Dedifferentiated amniotic fluid mesenchymal stem cell (primary cell): ENCODE measurements around the gene ABCB7.
"Not testable (repeated sequence)": the region's sequence is repeated elsewhere in the genome, so short reads cannot be mapped to it uniquely, and the experiment has no call there.

ENCODE experiments used
- DNase-seq: peaks from one replicate; pipeline ENCODE4 v3.0.0-alpha.2; 2016; ENCODE audit errors: extremely low spot score

ABCB7 gene

DNA sequence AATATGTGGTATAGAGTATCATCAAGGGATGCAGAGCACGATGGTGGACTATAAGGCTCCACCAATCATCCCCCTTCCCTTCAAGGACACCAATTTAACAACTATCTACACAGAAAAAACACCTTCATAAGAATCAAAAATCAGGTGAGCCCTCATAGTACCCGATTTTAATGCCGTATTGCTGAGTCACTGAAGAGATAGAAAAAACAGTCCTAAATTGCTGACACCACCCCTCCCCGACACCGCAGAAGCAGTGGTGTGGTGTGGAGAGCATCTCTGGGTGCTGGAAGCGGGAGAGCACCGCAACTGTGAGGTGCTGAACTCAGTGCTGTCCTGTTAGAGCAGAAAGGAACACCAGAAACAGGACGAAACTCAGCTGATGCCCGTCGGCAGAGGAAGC is 49.3 kb downstream of the ABCB7 start:
- DNase-seq, result no peak

DNA sequence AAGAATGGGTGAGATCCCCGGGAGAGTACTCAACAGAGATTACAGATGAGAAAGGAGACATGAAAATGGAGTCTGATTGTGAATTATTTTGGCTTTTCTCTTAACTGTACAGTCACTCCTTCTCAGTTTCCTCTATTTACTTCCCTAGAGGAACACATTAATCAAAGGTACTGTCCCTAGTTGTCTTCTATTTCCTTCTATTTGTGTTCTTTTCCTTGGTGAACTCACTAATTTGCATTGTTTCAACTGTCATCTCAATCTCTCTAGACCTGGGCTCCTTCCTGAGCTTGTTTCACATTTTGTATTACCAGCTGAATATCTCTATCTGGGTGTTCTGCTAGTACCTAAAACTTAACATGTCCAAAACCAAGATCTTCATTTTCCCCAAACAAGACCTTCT is 59.8 kb downstream of the ABCB7 start:
- DNase-seq, result no peak

- DNase-seq, result no peak
These were observed 69.3 kb downstream of the ABCB7 start for GRCh38 chrX:75086731-75087195.

DNA sequence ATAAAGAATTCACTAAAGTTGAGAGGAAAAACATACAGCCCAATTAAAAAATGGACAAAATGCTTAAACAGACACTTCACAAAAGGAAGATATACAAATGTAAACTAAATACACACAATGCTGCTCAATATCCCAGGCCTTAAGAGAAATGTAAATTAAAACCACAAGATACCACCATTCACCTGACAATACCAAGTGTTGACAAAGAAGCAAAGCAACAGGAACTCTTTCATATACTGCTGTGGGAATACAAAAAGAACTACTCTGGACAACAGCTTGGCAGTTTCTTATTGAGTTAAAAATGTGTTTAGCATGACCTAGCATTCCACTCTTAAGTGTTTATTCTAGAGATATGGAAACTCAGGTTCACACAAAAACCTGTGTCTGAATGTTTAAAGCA is 71.3 kb downstream of the ABCB7 start:
- DNase-seq, result no peak

DNA sequence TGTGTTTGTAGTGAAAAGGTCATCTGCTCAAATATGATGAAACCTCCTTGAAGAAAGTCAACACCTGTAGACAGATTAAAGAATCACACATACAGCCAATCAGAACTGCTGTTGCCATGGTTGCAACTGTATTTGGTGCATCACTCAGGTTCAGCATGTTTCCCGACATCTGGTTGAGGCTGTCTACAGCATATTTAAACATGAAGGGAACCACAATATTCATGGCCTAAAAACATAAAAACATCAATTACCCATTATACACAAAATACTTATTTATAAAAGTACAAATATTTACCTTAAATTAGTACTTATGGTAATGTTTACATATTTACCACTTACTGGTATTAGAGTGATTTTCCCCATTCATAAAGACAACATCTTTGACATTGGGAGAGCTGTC is 79.7 kb downstream of the ABCB7 start:
- no peak for DNase-seq

DNA sequence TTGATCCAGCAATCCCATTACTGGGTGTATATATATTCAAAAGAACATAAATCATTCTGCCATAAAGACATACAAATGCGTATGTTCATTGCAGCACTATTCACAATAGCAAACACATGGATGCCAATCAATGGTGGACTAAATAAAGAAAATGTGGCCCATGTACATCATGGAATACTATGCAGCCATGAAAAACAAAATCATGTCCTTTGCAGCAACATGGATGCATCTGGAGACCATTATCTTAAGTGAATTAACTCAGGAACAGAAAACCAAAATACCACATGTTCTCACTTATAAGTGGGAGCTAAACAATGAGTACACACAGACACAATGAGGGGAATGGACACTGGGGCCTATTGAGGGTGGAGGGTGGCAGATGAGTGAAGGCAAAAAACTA is 81.6 kb downstream of the ABCB7 start:
- DNase-seq, result no peak

- no peak for DNase-seq
These were observed 84.7 kb downstream of the ABCB7 start for GRCh38 chrX:75071334-75071733.

DNA sequence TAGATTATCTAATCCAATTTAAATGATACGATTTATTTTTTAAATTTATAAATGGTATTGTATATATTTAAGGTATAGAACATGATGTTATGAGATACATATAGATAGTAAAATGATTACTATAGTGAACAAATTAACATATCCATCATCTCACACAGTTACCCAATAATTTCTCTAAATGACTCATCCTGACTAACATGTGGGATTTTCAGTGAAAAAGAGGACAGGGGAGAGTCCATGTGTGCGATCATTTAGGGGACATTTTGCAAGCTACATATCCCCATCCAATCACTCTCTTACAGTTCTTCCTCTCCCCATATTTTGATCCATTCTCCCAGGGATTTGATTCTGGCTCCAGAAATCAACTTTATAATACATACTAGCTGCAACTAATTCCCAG is 88.2 kb downstream of the ABCB7 start:
- no peak for DNase-seq

- DNase-seq, result no peak
These were observed 94.4 kb downstream of the ABCB7 start for GRCh38 chrX:75061701-75062100.

DNA sequence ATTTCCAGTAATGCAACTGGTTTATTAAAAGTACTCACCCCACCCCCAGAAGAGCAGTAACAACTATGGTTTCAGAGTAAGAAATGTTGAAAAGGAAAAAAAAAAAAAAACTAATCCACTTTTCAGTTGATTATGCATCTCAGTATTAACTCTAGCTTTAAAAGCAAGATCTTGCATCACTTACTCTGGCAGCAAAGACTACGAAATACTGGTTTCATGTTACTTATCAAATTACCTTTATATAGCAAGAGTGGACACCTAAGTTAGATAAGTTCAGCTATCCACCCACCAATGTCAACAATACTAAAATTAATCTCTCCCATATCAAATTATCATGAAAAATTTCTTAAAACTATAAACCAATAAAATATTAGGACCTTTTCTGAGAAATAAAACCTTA is 105.0 kb downstream of the ABCB7 start:
- DNase-seq, result no peak

GRCh38 chrX:75045369-75045768 is 110.7 kb downstream of the ABCB7 start:
- no peak for DNase-seq

DNA sequence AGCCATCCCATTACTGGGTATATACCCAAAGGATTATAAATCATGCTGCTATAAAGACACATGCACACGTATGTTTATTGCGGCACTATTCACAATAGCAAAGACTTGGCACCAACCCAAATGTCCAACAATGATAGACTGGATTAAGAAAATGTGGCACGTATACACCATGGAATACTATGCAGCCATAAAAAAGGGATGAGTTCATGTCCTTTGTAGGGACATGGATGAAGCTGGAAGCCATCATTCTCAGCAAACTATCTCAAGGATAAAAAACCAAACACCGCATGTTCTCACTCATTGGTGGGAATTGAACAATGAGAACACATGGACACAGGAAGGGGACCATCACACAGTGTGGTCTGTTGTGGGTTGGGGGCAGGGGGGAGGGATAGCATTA is 111.9 kb downstream of the ABCB7 start:
- DNase-seq, result not testable (repeated sequence)

- no peak for DNase-seq
These were observed 117.2 kb downstream of the ABCB7 start for GRCh38 chrX:75038925-75039324.
